PC-9 (cell line): Measurements from ENCODE around the gene MVB12B. TPM values are rescaled to one million over a fixed set of nuclear protein-coding genes. Genes with fewer than 3 reads are reported as not detected.

ENCODE experiments used
- BruUV-seq: library from RNA; stranded (reverse); fragments of 400-500 nt; replicated peaks from 2 replicates; lab custom pipeline; 2021; lab: Mats Ljungman, UMichigan
- CTCF ChIA-PET: fragments of 300-600 bp; sonication (Branson Sonifier 250); formaldehyde crosslinking; loops from one replicate; lab custom pipeline; 2022; ENCODE audit warnings: antibody characterized with exemption; lab: Charles Lee
- POLR2A ChIA-PET: fragments of 300-600 bp; sonication (Branson Sonifier 250); formaldehyde crosslinking; loops from one replicate; lab custom pipeline; 2022; ENCODE audit warnings: antibody characterized with exemption; ENCODE audit not compliant: unreplicated experiment; lab: Charles Lee
- DNase-seq, 2 experiments: peaks; one replicate each; pipeline versions ENCODE4 v3.0.0 to v3.0.0-alpha.2; 2015 to 2022; ENCODE audit warnings: mixed read lengths in 1 of 2
- H2AFZ ChIP-seq: fragments of 200-600 bp; sonication (generic); 2 replicates; pipeline ENCODE4 v1.8.1; 2017; ENCODE audit warnings: antibody characterized with exemption
- H3F3A ChIP-seq: fragments of 200-600 bp; sonication (generic); 2 replicates; pipeline ENCODE4 v1.8.1; 2017; ENCODE audit warnings: antibody characterized with exemption, mild to moderate bottlenecking, low read depth; ENCODE audit not compliant: insufficient read depth
- H3K27ac ChIP-seq: fragments of 200-600 bp; sonication (generic); 2 replicates; pipeline ENCODE4 v1.6.1; 2016; ENCODE audit warnings: mixed run types
- H3K27me3 ChIP-seq: fragments of 200-600 bp; sonication (generic); 2 replicates; pipeline ENCODE4 v1.6.1; 2016; ENCODE audit warnings: low read depth, mixed run types; ENCODE audit not compliant: insufficient read depth
- H3K36me3 ChIP-seq: fragments of 200-600 bp; sonication (generic); 2 replicates; pipeline ENCODE4 v1.6.1; 2016; ENCODE audit warnings: low read depth, mixed run types
- H3K4me1 ChIP-seq: fragments of 200-600 bp; sonication (generic); replicated peaks from 2 replicates; pipeline ENCODE4 v1.6.1; 2016; ENCODE audit warnings: mixed run types; ENCODE audit not compliant: insufficient read depth
- H3K4me2 ChIP-seq: fragments of 200-600 bp; sonication (generic); 2 replicates; pipeline ENCODE4 v1.6.1; 2017; ENCODE audit warnings: mixed run types
- H3K4me3 ChIP-seq: fragments of 200-600 bp; sonication (generic); 2 replicates; pipeline ENCODE4 v1.6.1; 2016; ENCODE audit warnings: mixed run types
- H3K79me2 ChIP-seq: fragments of 200-600 bp; sonication (generic); 2 replicates; pipeline ENCODE4 v1.6.1; 2017; ENCODE audit warnings: low read depth, mixed run types
- H3K9me2 ChIP-seq: fragments of 200-600 bp; sonication (generic); 2 replicates; pipeline ENCODE4 v1.8.1; 2017; ENCODE audit warnings: mild to moderate bottlenecking; ENCODE audit not compliant: insufficient read depth
- H3K9me3 ChIP-seq: fragments of 200-600 bp; sonication (generic); 2 replicates; pipeline ENCODE4 v1.8.1; 2016; ENCODE audit warnings: low read depth; ENCODE audit not compliant: insufficient read depth
- H4K20me1 ChIP-seq: fragments of 200-600 bp; sonication (generic); 2 replicates; pipeline ENCODE4 v1.8.1; 2017; ENCODE audit not compliant: insufficient read depth
- EZH2 ChIP-seq: fragments of 200-600 bp; sonication (generic); IDR thresholded peaks from 2 replicates; pipeline ENCODE4 v1.8.0; 2017; ENCODE audit warnings: antibody characterized with exemption, low read depth
- intact Hi-C: fragments of 100-400 bp; cut with micrococcal nuclease; formaldehyde crosslinking; loops from one replicate; pipeline ENCODE4 v1.10.0; 2022; ENCODE audit not compliant: unreplicated experiment
- total RNA-seq: library from RNA; stranded (reverse); gene quantifications from 2 replicates; pipeline ENCODE4 v1.2.3, GENCODE V29; 2021
- TF ChIP-seq, protein P1 (sequence below): fragments of 200-600 bp; sonication (generic); conservative IDR thresholded peaks from 2 replicates; pipeline ENCODE4 v1.6.1; 2017; ENCODE audit warnings: mixed run types, antibody characterized with exemption, mild to moderate bottlenecking, moderate library complexity

MVB12B gene
- total RNA-seq, 1 experiment from 2014 or later, result 8.8 TPM

DNA sequence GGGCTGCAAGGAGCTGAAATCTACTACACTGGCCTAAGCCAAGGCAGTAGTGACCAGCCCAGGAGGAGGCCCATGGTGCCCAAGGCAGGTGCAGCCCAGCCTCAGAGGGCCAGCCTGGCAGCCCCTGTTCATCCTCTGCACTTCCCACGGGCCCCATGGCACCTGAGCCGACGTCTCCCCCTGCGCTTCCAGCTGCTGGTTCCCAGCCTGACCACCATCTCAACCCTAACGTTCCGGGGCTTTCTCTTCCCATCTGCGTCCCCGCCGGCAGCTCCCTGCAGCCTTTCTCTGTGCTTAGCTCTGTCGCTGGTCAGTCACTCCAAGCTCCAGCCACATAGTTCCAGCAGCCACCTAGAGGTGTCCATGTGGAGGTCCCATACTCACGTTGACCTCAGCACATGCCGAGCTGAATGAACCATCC, 181.6 kb downstream of the MVB12B start:
- Histone ChIP-seq H3K9me2 (no peaks in the 10 kb centered on the region), H3K79me2 (no peaks in the 10 kb centered on the region), H3K4me2 (no peak overlapping the region), H3K27me3 (no peaks in the 10 kb centered on the region; the same call in 1 of the 2 replicates), H3F3A (no peaks in the 10 kb centered on the region), H3K36me3 (no peaks in the 10 kb centered on the region), H3K4me1 (no peaks in the 10 kb centered on the region), H4K20me1 (no peaks in the 10 kb centered on the region), H2AFZ (no peak overlapping the region), H3K9me3 (no peaks in the 10 kb centered on the region), H3K4me3 (no peak overlapping the region), H3K27ac (no peak overlapping the region)
- no peak for DNase-seq
- CTCF ChIA-PET, result no interaction called here
- intact Hi-C loops, result no loop called here
- no peak for TF ChIP-seq EZH2
- TF ChIP-seq, protein P1, sequence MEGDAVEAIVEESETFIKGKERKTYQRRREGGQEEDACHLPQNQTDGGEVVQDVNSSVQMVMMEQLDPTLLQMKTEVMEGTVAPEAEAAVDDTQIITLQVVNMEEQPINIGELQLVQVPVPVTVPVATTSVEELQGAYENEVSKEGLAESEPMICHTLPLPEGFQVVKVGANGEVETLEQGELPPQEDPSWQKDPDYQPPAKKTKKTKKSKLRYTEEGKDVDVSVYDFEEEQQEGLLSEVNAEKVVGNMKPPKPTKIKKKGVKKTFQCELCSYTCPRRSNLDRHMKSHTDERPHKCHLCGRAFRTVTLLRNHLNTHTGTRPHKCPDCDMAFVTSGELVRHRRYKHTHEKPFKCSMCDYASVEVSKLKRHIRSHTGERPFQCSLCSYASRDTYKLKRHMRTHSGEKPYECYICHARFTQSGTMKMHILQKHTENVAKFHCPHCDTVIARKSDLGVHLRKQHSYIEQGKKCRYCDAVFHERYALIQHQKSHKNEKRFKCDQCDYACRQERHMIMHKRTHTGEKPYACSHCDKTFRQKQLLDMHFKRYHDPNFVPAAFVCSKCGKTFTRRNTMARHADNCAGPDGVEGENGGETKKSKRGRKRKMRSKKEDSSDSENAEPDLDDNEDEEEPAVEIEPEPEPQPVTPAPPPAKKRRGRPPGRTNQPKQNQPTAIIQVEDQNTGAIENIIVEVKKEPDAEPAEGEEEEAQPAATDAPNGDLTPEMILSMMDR, result no peak
- POLR2A ChIA-PET, result no interaction called here
- no TSS peak for BruUV-seq

DNA sequence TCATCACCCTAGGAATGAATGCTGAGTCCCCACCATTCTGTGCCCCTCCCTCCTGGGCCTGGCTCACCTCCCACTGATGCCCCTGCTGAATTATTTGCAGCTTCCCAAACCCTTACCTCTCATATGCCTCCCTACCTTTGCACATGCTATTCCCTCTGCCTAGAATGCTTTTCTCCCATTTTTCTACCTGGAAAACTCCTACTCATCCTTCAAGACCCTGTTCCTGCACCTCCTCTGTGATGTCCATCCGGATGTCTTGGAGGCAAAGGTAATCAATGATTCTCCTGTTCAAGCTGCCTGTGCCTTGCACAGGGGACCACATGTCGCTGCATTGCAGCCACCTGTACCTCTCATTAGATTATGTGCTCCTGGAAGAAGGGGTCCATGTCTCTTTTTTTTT, 182.3 kb downstream of the MVB12B start:
- CTCF ChIA-PET, result no interaction called here
- Histone ChIP-seq H3K36me3 (no peaks in the 10 kb centered on the region), H2AFZ (no peak overlapping the region), H3K4me3 (no peak overlapping the region), H3K9me2 (no peaks in the 10 kb centered on the region), H4K20me1 (no peaks in the 10 kb centered on the region), H3K27ac (no peak overlapping the region), H3K9me3 (no peaks in the 10 kb centered on the region), H3K79me2 (no peaks in the 10 kb centered on the region), H3K27me3 (no peaks in the 10 kb centered on the region; the same call in 1 of the 2 replicates), H3F3A (no peaks in the 10 kb centered on the region), H3K4me2 (no peak overlapping the region), H3K4me1 (no peaks in the 10 kb centered on the region)
- BruUV-seq, result no TSS peak
- no peak for TF ChIP-seq EZH2
- TF ChIP-seq, protein P1, result no peak
- POLR2A ChIA-PET, result no interaction called here
- DNase-seq, result no peak
- intact Hi-C loops, result no loop called here

DNA sequence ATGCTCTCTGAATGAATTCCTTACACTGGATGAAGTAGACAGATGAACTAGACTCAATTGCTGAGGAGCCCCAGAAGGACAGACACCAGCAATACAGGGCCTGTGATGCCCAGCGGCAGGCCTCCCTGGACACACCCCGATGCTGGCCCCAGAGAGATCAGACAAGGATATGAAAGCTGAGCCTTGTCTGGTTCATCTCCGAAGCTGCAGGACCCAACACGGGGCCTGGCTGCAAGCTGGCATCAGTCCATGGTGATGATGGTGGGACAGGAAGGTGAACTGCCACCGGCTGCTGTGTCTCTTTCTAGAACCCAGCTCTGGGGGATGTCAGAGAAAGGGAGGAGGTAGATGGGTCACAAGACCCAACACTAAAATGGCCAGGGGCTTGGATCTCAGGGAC, 183.1 kb downstream of the MVB12B start:
- H3K4me3 ChIP-seq, result no peak overlapping the region
- CTCF ChIA-PET, result interaction anchor here (0.5 kb wide), 1 partner anchor 13 kb away, joined by 3 read pairs; no protein-coding TSS in a partner anchor
- H3K36me3 ChIP-seq, result no peaks in the 10 kb centered on the region
- DNase-seq, result no peak
- no TSS peak for BruUV-seq
- POLR2A ChIA-PET, result no interaction called here
- TF ChIP-seq EZH2, result no peak
- TF ChIP-seq, protein P1, result no peak
- no peaks in the 10 kb centered on the region for H3K4me1 ChIP-seq
- H3F3A ChIP-seq, result no peaks in the 10 kb centered on the region
- no peaks in the 10 kb centered on the region for H3K79me2 ChIP-seq
- H3K9me3 ChIP-seq, result no peaks in the 10 kb centered on the region
- H3K9me2 ChIP-seq, result no peaks in the 10 kb centered on the region
- intact Hi-C loops, result no loop called here
- no peaks in the 10 kb centered on the region for H4K20me1 ChIP-seq
- no peak overlapping the region for H3K4me2 ChIP-seq
- no peaks in the 10 kb centered on the region; the same call in 1 of the 2 replicates for H3K27me3 ChIP-seq
- H2AFZ ChIP-seq, result no peak overlapping the region
- no peak overlapping the region for H3K27ac ChIP-seq
